ENCODE results near the gene GINS2.

DNA sequence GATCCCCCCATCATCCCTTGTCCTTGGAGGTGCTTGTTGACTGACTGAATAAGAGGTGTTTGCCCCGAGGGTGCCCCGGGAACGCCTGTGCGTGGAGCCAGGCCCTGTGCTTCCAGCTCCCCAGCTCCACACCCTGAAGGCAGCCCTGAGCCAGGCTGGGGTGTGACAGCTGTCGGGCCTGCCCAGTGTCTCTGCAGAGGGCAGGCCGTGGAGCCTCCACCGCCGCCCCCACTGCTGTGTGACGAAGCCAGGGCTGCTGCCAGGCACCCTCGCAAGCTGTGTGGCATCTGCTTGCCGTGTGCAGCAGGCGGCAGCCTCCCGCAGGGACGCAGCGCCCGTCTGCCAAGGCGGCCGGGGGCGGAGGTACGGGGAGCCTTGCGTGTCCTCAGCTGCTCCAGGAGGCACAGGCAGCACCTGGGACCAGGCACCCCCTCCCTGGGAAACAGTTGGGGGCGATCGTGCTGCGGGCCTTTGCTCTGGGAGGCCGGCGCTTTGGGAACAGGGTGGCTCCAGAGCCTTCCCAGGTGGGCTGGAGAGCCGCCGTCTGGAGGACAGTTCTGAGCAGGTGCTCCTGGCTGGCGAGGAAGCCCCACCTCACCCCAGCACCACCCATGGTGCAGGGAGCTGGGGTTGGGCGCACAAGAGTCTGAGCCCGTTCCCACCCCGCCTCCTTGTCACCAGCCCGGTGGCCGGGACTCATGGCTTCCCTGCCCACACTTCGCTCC lies 49.1 kb downstream of the GINS2 start:
- TF ChIP-seq, protein P1, sequence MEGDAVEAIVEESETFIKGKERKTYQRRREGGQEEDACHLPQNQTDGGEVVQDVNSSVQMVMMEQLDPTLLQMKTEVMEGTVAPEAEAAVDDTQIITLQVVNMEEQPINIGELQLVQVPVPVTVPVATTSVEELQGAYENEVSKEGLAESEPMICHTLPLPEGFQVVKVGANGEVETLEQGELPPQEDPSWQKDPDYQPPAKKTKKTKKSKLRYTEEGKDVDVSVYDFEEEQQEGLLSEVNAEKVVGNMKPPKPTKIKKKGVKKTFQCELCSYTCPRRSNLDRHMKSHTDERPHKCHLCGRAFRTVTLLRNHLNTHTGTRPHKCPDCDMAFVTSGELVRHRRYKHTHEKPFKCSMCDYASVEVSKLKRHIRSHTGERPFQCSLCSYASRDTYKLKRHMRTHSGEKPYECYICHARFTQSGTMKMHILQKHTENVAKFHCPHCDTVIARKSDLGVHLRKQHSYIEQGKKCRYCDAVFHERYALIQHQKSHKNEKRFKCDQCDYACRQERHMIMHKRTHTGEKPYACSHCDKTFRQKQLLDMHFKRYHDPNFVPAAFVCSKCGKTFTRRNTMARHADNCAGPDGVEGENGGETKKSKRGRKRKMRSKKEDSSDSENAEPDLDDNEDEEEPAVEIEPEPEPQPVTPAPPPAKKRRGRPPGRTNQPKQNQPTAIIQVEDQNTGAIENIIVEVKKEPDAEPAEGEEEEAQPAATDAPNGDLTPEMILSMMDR (IDR thresholded peaks at IDR 0.05) = peak in 1 of 3 donors; percentile 13
- TF ChIP-seq POLR2AphosphoS5 (IDR thresholded peaks at IDR 0.05) = no peak

All from breast epithelium (tissue), 3 donors.